Thymus (tissue), 11 donors: ENCODE measurements around the gene NIM1K. TPM values are rescaled to one million over a fixed set of nuclear protein-coding genes. Genes with fewer than 3 reads are reported as not detected.

Source experiments
- DNase-seq, 9 donors: peaks; one replicate each; pipeline ENCODE4 v3.0.0-alpha.2; 2013; ENCODE audit warnings: low spot score in 9 of 9, low read depth in 6 of 9, missing footprints in 1 of 9
- H3K27ac ChIP-seq, 2 donors: one replicate each; pipeline ENCODE4 v1.5.1; 2013; ENCODE audit warnings: control low read depth in 1 of 2, low read depth in 1 of 2, low read length in 1 of 2, mild to moderate bottlenecking in 1 of 2, moderate library complexity in 1 of 2
- H3K27me3 ChIP-seq, 2 donors: one replicate each; pipeline ENCODE4 v1.5.1; 2013; ENCODE audit warnings: low read length in 1 of 2; ENCODE audit not compliant: control insufficient read depth in 2 of 2, insufficient read depth in 1 of 2
- H3K36me3 ChIP-seq, 2 donors: one replicate each; pipeline ENCODE4 v1.5.1; 2013; ENCODE audit warnings: low read length in 1 of 2, mild to moderate bottlenecking in 1 of 2, moderate library complexity in 1 of 2; ENCODE audit not compliant: control insufficient read depth in 2 of 2, insufficient read depth in 2 of 2
- H3K4me1 ChIP-seq, 2 donors: one replicate each; pipeline ENCODE4 v1.5.1; 2013; ENCODE audit warnings: low read length in 2 of 2; ENCODE audit not compliant: control insufficient read depth in 2 of 2, insufficient read depth in 2 of 2
- H3K4me3 ChIP-seq, 2 donors: one replicate each; pipeline ENCODE4 v1.5.1; 2013; ENCODE audit warnings: low read length in 2 of 2, control low read depth in 1 of 2, mild to moderate bottlenecking in 1 of 2
- H3K9me3 ChIP-seq, 2 donors: one replicate each; pipeline ENCODE4 v1.5.1; 2013; ENCODE audit warnings: low read length in 1 of 2, mild to moderate bottlenecking in 1 of 2; ENCODE audit not compliant: control insufficient read depth in 2 of 2, insufficient read depth in 1 of 2
- WGBS: extraction: QIAGEN DNeasy Blood & Tissue Kit; methylation state at CpG from one replicate; pipeline ENCODE4 v1.1.7; 2013; 5-methylcytosine and 5-hydroxymethylcytosine counted together
- polyA plus RNA-seq: library from polyadenylated mRNA; stranded (reverse); fragments of 200-250 nt; gene quantifications from one replicate; pipeline ENCODE4 v1.2.3, GENCODE V29; 2013
- total RNA-seq: library from RNA; stranded (reverse); fragments of 120-200 nt; gene quantifications from one replicate; pipeline ENCODE4 v1.2.4, GENCODE V29; 2013
- donor health status: healthy.

Gene NIM1K
- total and polyA plus RNA-seq, 2 donors = 0.19 to 0.32 TPM

GRCh38 chr5:43309122-43309521 lies 117.1 kb downstream of the NIM1K start:
- no peaks in the 10 kb centered on the region for H3K9me3 ChIP-seq
- no peak overlapping the region for H3K27ac ChIP-seq
- H3K27me3 ChIP-seq = no peaks in the 10 kb centered on the region
- peaks cover 0 to 2% of the 10 kb centered on the region in 2 donors for H3K36me3 ChIP-seq
- H3K4me3 ChIP-seq = no peak overlapping the region
- peaks cover 5 to 13% of the 10 kb centered on the region in 2 donors for H3K4me1 ChIP-seq
- DNase-seq = no peak
- 99% methylated on average over 3 of the region's 3 CpGs for WGBS

DNA sequence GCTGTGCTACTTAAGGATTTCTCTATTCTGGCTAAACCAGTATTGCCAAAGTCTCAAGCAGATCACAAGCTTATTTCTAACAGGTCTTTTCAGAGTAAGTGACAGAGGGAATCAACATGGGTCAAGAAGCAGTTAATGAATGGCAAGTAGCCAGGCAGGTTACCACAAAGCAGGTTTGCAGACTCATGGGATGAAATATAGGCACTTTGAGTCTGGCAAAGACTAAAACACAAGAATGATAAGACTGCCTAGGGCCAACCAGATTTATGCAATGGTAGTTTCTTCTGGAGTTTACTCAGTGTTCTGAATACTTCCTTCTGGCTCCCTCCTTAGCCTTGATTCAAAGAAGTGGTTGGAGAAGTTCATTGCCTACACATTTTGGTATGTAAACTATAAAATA lies 117.6 kb downstream of the NIM1K start:
- Histone ChIP-seq H3K27ac (no peak overlapping the region), H3K27me3 (no peaks in the 10 kb centered on the region), H3K36me3 (peaks cover 0 to 2% of the 10 kb centered on the region in 2 donors), H3K4me1 (peaks cover 5 to 14% of the 10 kb centered on the region in 2 donors), H3K9me3 (no peaks in the 10 kb centered on the region), H3K4me3 (no peak overlapping the region)
- DNase-seq = no peak

GRCh38 chr5:43312076-43312661 lies 120.1 kb downstream of the NIM1K start:
- peaks cover 5 to 14% of the 10 kb centered on the region in 2 donors for H3K4me1 ChIP-seq
- H3K9me3 ChIP-seq = no peaks in the 10 kb centered on the region
- H3K27me3 ChIP-seq = no peaks in the 10 kb centered on the region
- peak in 1 of 9 donors; percentile 1 for DNase-seq
- WGBS = 66% methylated on average over 6 of the region's 6 CpGs
- peak overlapping the region in 1 of 2 donors; percentile 87 for H3K27ac ChIP-seq
- peaks cover 0 to 2% of the 10 kb centered on the region in 2 donors for H3K36me3 ChIP-seq
- H3K4me3 ChIP-seq = peak overlapping the region; percentile 74 to 97

DNA sequence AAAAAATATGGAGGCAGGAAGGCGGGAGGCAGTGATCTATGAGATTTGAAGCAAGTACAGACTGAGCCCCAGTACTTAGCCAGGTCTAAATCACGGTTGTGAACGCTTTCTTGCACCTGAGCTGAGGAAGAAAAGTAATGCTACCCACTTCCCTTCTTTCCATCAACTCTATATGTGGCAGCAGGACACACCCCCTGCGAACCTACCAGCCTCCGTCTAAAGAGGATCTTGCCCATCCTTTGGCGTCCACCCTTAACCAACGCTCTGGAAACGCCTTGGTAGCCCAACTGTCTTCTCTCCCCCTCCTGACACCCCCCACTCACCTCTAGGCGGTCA lies 120.6 kb downstream of the NIM1K start:
- peak in 2 of 9 donors; percentile 31 to 46 for DNase-seq
- Histone ChIP-seq H3K9me3 (no peaks in the 10 kb centered on the region), H3K27me3 (no peaks in the 10 kb centered on the region), H3K4me1 (peaks cover 5 to 14% of the 10 kb centered on the region in 2 donors), H3K36me3 (no peaks in the 10 kb centered on the region), H3K4me3 (peak overlapping the region; percentile 74 to 97), H3K27ac (peak overlapping the region; percentile 87 to 96)
- 4% methylated on average over 9 of the region's 9 CpGs for WGBS

DNA sequence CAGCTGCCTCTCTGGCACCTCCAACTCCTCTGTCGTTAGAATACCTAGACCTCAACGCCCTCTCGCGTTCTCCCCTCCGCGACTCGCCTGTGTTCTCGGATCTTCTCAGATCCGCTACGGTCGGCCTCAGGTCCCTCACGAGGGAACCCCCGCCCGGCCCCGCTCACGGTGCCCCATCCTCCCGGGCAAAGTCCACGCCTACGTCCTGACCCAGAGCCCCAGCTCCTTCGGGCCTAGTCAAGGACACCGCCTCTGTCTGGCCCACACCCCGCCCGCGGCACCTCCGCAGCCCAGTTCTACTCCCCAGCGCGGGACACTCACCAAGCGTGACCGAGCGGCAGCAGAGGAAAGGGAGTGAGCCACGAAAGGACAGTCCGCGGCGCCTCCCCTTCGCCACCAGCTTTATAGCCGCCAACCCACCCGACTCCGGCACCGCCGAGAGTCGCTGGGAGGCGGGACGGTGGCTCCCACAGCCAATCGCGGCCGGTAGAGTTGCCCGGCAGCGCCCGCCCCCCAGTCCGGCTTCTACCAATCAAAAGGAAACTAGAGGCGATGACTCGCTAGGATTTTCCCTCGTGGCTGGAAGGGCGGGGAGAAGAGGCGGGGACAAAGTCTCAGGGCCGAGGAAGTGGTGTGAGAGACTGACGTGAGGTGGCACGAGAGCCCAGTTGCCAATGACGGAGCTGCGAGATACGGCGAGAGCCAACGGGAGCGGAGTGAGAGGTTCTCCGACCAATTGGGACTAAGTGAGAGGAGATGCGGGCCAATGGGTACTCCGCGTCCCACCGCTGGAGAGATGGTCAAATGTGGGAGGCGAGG lies 121.2 kb downstream of the NIM1K start, which contains the start of gene HMGCS1:
Gene HMGCS1 (minus strand): TSS at position 378 of the 819 bp plus-strand sequence. CDS start 14,447 bp downstream, outside the sequence.
- Histone ChIP-seq H3K9me3 (no peaks in the 10 kb centered on the region), H3K4me1 (peaks cover 5 to 14% of the 10 kb centered on the region in 2 donors), H3K36me3 (no peaks in the 10 kb centered on the region), H3K4me3 (peak within 1 kb of the TSS; percentile 74 to 97), H3K27ac (peak within 1 kb of the TSS; percentile 87 to 96), H3K27me3 (no peaks in the 10 kb centered on the region)
- peak; percentile 93 to 99 (median 97) for DNase-seq
- WGBS = under 1% methylated on average over 70 of the region's 70 CpGs

DNA sequence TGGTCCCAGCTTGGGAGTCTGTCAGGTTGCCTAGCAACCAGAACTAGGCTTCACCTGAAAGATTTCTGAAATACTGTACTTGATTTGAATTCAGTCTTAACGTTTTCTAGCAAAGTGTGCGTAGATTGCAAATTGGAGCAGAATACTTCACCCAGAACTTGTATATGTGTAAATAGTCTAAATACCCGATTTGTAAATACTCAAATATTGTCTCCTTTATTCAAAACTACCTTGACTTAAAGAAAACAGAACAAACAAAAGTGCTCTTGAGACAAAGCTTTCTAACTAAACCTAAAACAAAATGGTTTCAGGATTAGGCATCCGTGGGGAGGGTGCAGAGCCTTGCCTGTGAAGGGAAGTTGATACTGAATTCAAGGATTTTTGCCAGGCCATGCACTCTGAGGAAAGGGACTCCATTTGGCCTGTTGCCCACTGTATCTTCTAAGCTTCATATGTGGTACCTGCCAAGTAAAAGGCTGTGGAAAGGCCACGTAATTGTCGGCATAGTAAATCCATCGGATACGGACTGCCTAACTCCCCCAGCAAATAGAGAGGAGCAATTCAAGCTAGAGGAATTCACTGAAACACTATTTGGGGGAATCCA lies 121.9 kb downstream of the NIM1K start:
- no peaks in the 10 kb centered on the region for H3K27me3 ChIP-seq
- no peaks in the 10 kb centered on the region for H3K9me3 ChIP-seq
- no peaks in the 10 kb centered on the region for H3K36me3 ChIP-seq
- peaks cover 5 to 14% of the 10 kb centered on the region in 2 donors for H3K4me1 ChIP-seq
- H3K27ac ChIP-seq = peak overlapping the region; percentile 72 to 87
- H3K4me3 ChIP-seq = peak overlapping the region; percentile 74 to 97
- 67% methylated on average over 8 of the region's 8 CpGs for WGBS
- DNase-seq = peak in 1 of 9 donors; percentile 6

DNA sequence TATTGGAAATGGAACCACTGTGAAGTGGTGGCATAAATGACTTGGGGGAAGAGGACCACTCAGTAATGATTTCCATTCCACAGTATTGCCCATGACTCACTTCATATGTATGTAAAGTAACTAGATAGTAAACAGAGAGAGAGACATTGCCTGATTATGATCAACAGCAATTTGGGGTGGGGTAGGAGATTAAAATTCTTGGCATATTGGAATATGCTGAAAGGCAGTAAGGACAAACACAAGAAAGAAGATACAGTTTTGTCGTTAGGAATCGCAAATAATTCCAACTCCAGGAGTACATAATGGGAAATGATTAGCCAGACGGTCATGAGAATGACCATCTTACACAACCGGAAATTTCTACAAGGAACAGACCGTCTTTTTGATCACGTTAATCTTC lies 122.7 kb downstream of the NIM1K start:
- H3K4me3 ChIP-seq = no peak overlapping the region
- DNase-seq = no peak
- no peaks in the 10 kb centered on the region for H3K36me3 ChIP-seq
- no peaks in the 10 kb centered on the region for H3K27me3 ChIP-seq
- H3K4me1 ChIP-seq = peaks cover 5 to 14% of the 10 kb centered on the region in 2 donors
- no peaks in the 10 kb centered on the region for H3K9me3 ChIP-seq
- no peak overlapping the region for H3K27ac ChIP-seq
- WGBS = 99% methylated on average over 6 of the region's 6 CpGs

DNA sequence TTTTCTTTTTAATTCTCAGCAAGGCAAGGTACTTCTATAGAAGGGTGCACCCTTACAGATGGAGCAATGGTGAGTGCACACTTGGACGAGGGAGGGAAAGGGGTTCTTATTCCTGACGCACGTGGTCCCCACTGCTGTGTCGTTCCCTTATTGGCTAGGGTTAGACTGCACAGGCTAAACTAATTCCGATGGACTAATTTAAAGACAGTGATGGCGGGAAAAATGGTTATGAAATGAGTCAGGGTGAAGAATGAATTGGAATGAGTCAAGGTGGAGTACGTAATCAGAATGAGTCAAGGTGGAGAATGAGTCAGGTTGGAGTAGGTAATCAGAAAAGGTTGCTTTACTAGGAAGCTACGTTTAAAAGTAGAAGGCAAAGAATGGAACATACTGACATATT lies 123.2 kb downstream of the NIM1K start:
- DNase-seq = no peak
- Histone ChIP-seq H3K27ac (no peak overlapping the region), H3K4me1 (peaks cover 5 to 14% of the 10 kb centered on the region in 2 donors), H3K36me3 (no peaks in the 10 kb centered on the region), H3K4me3 (no peak overlapping the region), H3K9me3 (no peaks in the 10 kb centered on the region), H3K27me3 (no peaks in the 10 kb centered on the region)
- WGBS = 97% methylated on average over 8 of the region's 8 CpGs

GRCh38 chr5:43315682-43316081 lies 123.7 kb downstream of the NIM1K start:
- DNase-seq = no peak
- 98% methylated on average over 3 of the region's 3 CpGs for WGBS
- no peaks in the 10 kb centered on the region for H3K27me3 ChIP-seq
- no peaks in the 10 kb centered on the region for H3K9me3 ChIP-seq
- H3K4me1 ChIP-seq = peaks cover 5 to 14% of the 10 kb centered on the region in 2 donors
- H3K4me3 ChIP-seq = no peak overlapping the region
- no peak overlapping the region for H3K27ac ChIP-seq
- H3K36me3 ChIP-seq = no peaks in the 10 kb centered on the region
